HG02981 (cell line): ENCODE results near the gene TXNDC2.

Experiments
- ATAC-seq: cut with Tn5 transposase; IDR thresholded peaks from one replicate; pipeline ENCODE4 v1.9.1; 2021; ENCODE audit warnings: mild to moderate bottlenecking, moderate library complexity; ENCODE audit not compliant: unreplicated experiment

The TXNDC2 gene

GRCh38 chr18:9928646-9929259 lies 43.0 kb downstream of the TXNDC2 start:
- no peak for ATAC-seq

- ATAC-seq, result no peak
Observed at GRCh38 chr18:9930299-9930884, 44.6 kb downstream of the TXNDC2 start.

- no peak for ATAC-seq
Observed at GRCh38 chr18:9931146-9931545, 45.4 kb downstream of the TXNDC2 start.

- ATAC-seq, result no peak
Observed at GRCh38 chr18:9931678-9932077, 45.9 kb downstream of the TXNDC2 start.

- ATAC-seq, result no peak
Observed at GRCh38 chr18:9933865-9934264, 48.1 kb downstream of the TXNDC2 start.

- ATAC-seq, result no peak
Observed at GRCh38 chr18:9934274-9934673, 48.5 kb downstream of the TXNDC2 start.
